OCI-LY3 (cell line): ENCODE results near the gene NECAP2.

Experiments used
- EZH2phosphoT487 ChIP-seq: fragments of 200-600 bp; shearing (Covaris generic); IDR thresholded peaks from 2 replicates; pipeline ENCODE4 v1.6.1; 2018; ENCODE audit warnings: antibody characterized with exemption, mixed run types, low read depth
- TF ChIP-seq, protein P1 (sequence below): fragments of 200-600, 300-600 bp; sonication (generic); IDR thresholded peaks from 2 replicates; pipeline ENCODE4 v1.5.1; 2014; ENCODE audit warnings: antibody characterized with exemption, low read length, low read depth

DNA sequence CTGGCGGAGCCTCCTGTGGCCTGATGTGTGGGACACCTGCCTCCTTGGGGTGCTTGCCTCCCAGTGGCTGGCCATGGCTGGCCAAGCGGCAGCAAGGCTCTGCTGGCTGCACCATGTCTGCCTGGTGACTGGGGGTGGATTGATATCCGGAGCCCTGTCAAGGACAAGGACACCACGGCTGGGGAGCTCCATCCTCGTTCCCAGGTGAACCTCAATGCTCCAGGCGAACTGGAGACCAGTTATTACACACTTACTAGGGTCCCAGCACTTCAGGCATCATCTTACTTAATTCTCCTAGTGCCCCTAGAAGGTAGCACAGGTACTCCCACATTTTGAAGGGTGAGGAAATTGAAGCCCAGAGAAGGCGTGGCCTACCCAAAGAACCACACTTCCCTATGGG is 18.5 kb upstream of the NECAP2 start:
- TF ChIP-seq, protein P1, sequence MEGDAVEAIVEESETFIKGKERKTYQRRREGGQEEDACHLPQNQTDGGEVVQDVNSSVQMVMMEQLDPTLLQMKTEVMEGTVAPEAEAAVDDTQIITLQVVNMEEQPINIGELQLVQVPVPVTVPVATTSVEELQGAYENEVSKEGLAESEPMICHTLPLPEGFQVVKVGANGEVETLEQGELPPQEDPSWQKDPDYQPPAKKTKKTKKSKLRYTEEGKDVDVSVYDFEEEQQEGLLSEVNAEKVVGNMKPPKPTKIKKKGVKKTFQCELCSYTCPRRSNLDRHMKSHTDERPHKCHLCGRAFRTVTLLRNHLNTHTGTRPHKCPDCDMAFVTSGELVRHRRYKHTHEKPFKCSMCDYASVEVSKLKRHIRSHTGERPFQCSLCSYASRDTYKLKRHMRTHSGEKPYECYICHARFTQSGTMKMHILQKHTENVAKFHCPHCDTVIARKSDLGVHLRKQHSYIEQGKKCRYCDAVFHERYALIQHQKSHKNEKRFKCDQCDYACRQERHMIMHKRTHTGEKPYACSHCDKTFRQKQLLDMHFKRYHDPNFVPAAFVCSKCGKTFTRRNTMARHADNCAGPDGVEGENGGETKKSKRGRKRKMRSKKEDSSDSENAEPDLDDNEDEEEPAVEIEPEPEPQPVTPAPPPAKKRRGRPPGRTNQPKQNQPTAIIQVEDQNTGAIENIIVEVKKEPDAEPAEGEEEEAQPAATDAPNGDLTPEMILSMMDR = no peak
- no peak for TF ChIP-seq EZH2phosphoT487
